HUES48 (cell line): ENCODE results near the gene PRPF19.

Source experiments
- H3K27ac ChIP-seq: one replicate; pipeline ENCODE4 v1.7.0; 2013; ENCODE audit warnings: low read depth, low read length, inconsistent platforms
- H3K27me3 ChIP-seq: 2 replicates; pipeline ENCODE4 v1.6.1; 2013; ENCODE audit warnings: mild to moderate bottlenecking, low read length; ENCODE audit not compliant: control insufficient read depth, insufficient read depth
- H3K36me3 ChIP-seq: 2 replicates; pipeline ENCODE4 v1.6.1; 2013; ENCODE audit warnings: low read length; ENCODE audit not compliant: control insufficient read depth, insufficient read depth
- H3K4me1 ChIP-seq: 2 replicates; pipeline ENCODE4 v1.6.1; 2013; ENCODE audit warnings: mild to moderate bottlenecking, low read length; ENCODE audit not compliant: control insufficient read depth, insufficient read depth
- H3K4me3 ChIP-seq: 2 replicates; pipeline ENCODE4 v1.5.1; 2013; ENCODE audit warnings: mild to moderate bottlenecking, low read depth, low read length
- H3K9ac ChIP-seq: 2 replicates; pipeline ENCODE4 v1.6.1; 2013; ENCODE audit warnings: mild to moderate bottlenecking, low read depth, low read length, moderate library complexity
- H3K9me3 ChIP-seq: 2 replicates; pipeline ENCODE4 v1.6.1; 2013; ENCODE audit warnings: low read length; ENCODE audit not compliant: control insufficient read depth, insufficient read depth

PRPF19 gene

GRCh38 chr11:60854847-60855725, 51.3 kb downstream of the PRPF19 start:
- Histone ChIP-seq H3K36me3 (peaks cover 15% of the 10 kb centered on the region), H3K9me3 (no peaks in the 10 kb centered on the region), H3K4me1 (peaks cover 6% of the 10 kb centered on the region), H3K27me3 (peaks cover 32% of the 10 kb centered on the region), H3K4me3 (no peak overlapping the region), H3K9ac (no peak overlapping the region), H3K27ac (no peak overlapping the region)

GRCh38 chr11:60854140-60854846, 52.1 kb downstream of the PRPF19 start:
- H3K9ac ChIP-seq = no peak overlapping the region
- no peaks in the 10 kb centered on the region for H3K9me3 ChIP-seq
- no peak overlapping the region for H3K4me3 ChIP-seq
- peaks cover 23% of the 10 kb centered on the region for H3K36me3 ChIP-seq
- H3K27me3 ChIP-seq = peaks cover 32% of the 10 kb centered on the region
- H3K27ac ChIP-seq = no peak overlapping the region
- peaks cover 6% of the 10 kb centered on the region for H3K4me1 ChIP-seq

GRCh38 chr11:60852982-60853950, 53.1 kb downstream of the PRPF19 start:
- Histone ChIP-seq H3K4me1 (peaks cover 6% of the 10 kb centered on the region), H3K4me3 (peak overlapping the region; percentile 31; the same call in 1 of the 2 replicates), H3K9me3 (no peaks in the 10 kb centered on the region), H3K27me3 (peaks cover 32% of the 10 kb centered on the region), H3K9ac (no peak overlapping the region), H3K36me3 (peaks cover 33% of the 10 kb centered on the region), H3K27ac (no peak overlapping the region)

GRCh38 chr11:60852117-60852981, 54.0 kb downstream of the PRPF19 start:
- Histone ChIP-seq H3K9me3 (no peaks in the 10 kb centered on the region), H3K4me3 (peak overlapping the region; percentile 31), H3K27ac (no peak overlapping the region), H3K36me3 (peaks cover 41% of the 10 kb centered on the region), H3K4me1 (peaks cover 6% of the 10 kb centered on the region), H3K27me3 (peaks cover 32% of the 10 kb centered on the region), H3K9ac (no peak overlapping the region)

GRCh38 chr11:60851327-60852104, 54.9 kb downstream of the PRPF19 start:
- Histone ChIP-seq H3K27ac (no peak overlapping the region), H3K36me3 (peaks cover 41% of the 10 kb centered on the region), H3K4me1 (peaks cover 6% of the 10 kb centered on the region), H3K9ac (no peak overlapping the region), H3K27me3 (peaks cover 32% of the 10 kb centered on the region), H3K9me3 (no peaks in the 10 kb centered on the region), H3K4me3 (0 out of 2 replicates have a peak overlapping the region, but pooled peaks have one; percentile 31)

GRCh38 chr11:60849641-60850520, 56.5 kb downstream of the PRPF19 start:
- Histone ChIP-seq H3K27ac (no peak overlapping the region), H3K9ac (no peak overlapping the region), H3K9me3 (no peaks in the 10 kb centered on the region), H3K36me3 (peaks cover 48% of the 10 kb centered on the region), H3K27me3 (peaks cover 24% of the 10 kb centered on the region), H3K4me1 (peaks cover 6% of the 10 kb centered on the region), H3K4me3 (no peak overlapping the region)

- Histone ChIP-seq H3K27ac (no peak overlapping the region), H3K9ac (no peak overlapping the region), H3K4me1 (peaks cover 8% of the 10 kb centered on the region), H3K36me3 (peaks cover 55% of the 10 kb centered on the region), H3K27me3 (peaks cover 12% of the 10 kb centered on the region), H3K4me3 (no peak overlapping the region), H3K9me3 (no peaks in the 10 kb centered on the region)
Measured at GRCh38 chr11:60848714-60849151, 57.7 kb downstream of the PRPF19 start.

GRCh38 chr11:60847896-60848295, 58.5 kb downstream of the PRPF19 start:
- no peaks in the 10 kb centered on the region for H3K9me3 ChIP-seq
- H3K27me3 ChIP-seq = peaks cover 4% of the 10 kb centered on the region
- H3K4me1 ChIP-seq = peaks cover 15% of the 10 kb centered on the region
- no peak overlapping the region for H3K9ac ChIP-seq
- no peak overlapping the region for H3K27ac ChIP-seq
- H3K4me3 ChIP-seq = no peak overlapping the region
- peaks cover 55% of the 10 kb centered on the region for H3K36me3 ChIP-seq

- peaks cover 55% of the 10 kb centered on the region for H3K36me3 ChIP-seq
- peaks cover 15% of the 10 kb centered on the region for H3K4me1 ChIP-seq
- no peaks in the 10 kb centered on the region for H3K9me3 ChIP-seq
- H3K27me3 ChIP-seq = no peaks in the 10 kb centered on the region; the same call in 1 of the 2 replicates
- H3K4me3 ChIP-seq = no peak overlapping the region
- no peak overlapping the region for H3K27ac ChIP-seq
- H3K9ac ChIP-seq = no peak overlapping the region
Measured at GRCh38 chr11:60847281-60847680, 59.1 kb downstream of the PRPF19 start.
